HG02763 (cell line): ENCODE measurements around the gene ZDHHC19.
"Not testable (repeated sequence)": the region's sequence is repeated elsewhere in the genome, so short reads cannot be mapped to it uniquely, and the experiment has no call there.

ENCODE experiments used
- ATAC-seq: cut with Tn5 transposase; IDR thresholded peaks from one replicate; pipeline ENCODE4 v1.9.1; 2021; ENCODE audit warnings: mild to moderate bottlenecking, moderate library complexity; ENCODE audit not compliant: unreplicated experiment

ZDHHC19 gene

GRCh38 chr3:196210673-196211556 is at the start of gene ZDHHC19:
Gene ZDHHC19 (minus strand): TSS chr3:196211400. CDS start chr3:196211315, 85 bp downstream.
- no peak for ATAC-seq

GRCh38 chr3:196260784-196261183 is 49.6 kb upstream of the ZDHHC19 start:
- ATAC-seq, result no peak

- ATAC-seq, result no peak
Observed at GRCh38 chr3:196255776-196256175, 44.6 kb upstream of the ZDHHC19 start.

GRCh38 chr3:196254376-196255283 is 43.4 kb upstream of the ZDHHC19 start:
- no peak for ATAC-seq

- no peak for ATAC-seq
Observed at GRCh38 chr3:196251918-196252317, 40.7 kb upstream of the ZDHHC19 start.

- ATAC-seq, result no peak
Observed at GRCh38 chr3:196246612-196247308, 35.6 kb upstream of the ZDHHC19 start.

- not testable (repeated sequence) for ATAC-seq
Observed at GRCh38 chr3:196244166-196244565, 33.0 kb upstream of the ZDHHC19 start.

GRCh38 chr3:196241704-196242103 is 30.5 kb upstream of the ZDHHC19 start:
- no peak for ATAC-seq

GRCh38 chr3:196240424-196240823 is 29.2 kb upstream of the ZDHHC19 start:
- no peak for ATAC-seq

GRCh38 chr3:196238612-196239560 is 27.7 kb upstream of the ZDHHC19 start:
- ATAC-seq, result no peak

- ATAC-seq, result no peak
Observed at GRCh38 chr3:196237203-196237602, 26.0 kb upstream of the ZDHHC19 start.

GRCh38 chr3:196236223-196236622 is 25.0 kb upstream of the ZDHHC19 start:
- ATAC-seq, result no peak

GRCh38 chr3:196235452-196236122 is 24.4 kb upstream of the ZDHHC19 start:
- no peak for ATAC-seq

- no peak for ATAC-seq
Observed at GRCh38 chr3:196232882-196233251, 21.7 kb upstream of the ZDHHC19 start.

GRCh38 chr3:196232154-196232881 is 21.1 kb upstream of the ZDHHC19 start:
- no peak for ATAC-seq

GRCh38 chr3:196227629-196228493 is 16.7 kb upstream of the ZDHHC19 start:
- no peak for ATAC-seq

- no peak for ATAC-seq
Observed at GRCh38 chr3:196227121-196227561, 15.9 kb upstream of the ZDHHC19 start.
